ENCODE results near the gene GID8. TPM values are rescaled to one million over a fixed set of nuclear protein-coding genes. Genes with fewer than 3 reads are reported as not detected.
A peak's percentile ranks its signal among the peaks of the same experiment; 100 is the strongest.

Gene GID8
- total and polyA plus RNA-seq, 2 donors = 24.0 to 25.7 TPM

GRCh38 chr20:62892348-62893304, 45.3 kb upstream of the GID8 start:
- DNase-seq (ENCODE audit: low read depth in 6 of 9, low spot score in 9 of 9) = peak in 3 of 9 donors; percentile 35 to 73 (median 39)
- WGBS = 88% methylated on average over 25 of the region's 25 CpGs
- H3K27me3 ChIP-seq (ENCODE audit: control insufficient read depth in 2 of 2, insufficient read depth in 1 of 2, low read length in 1 of 2) = no peaks in the 10 kb centered on the region
- H3K36me3 ChIP-seq (ENCODE audit: control insufficient read depth in 2 of 2, insufficient read depth in 2 of 2, low read length in 1 of 2) = peaks cover 89 to 90% of the 10 kb centered on the region in 2 donors
- H3K4me1 ChIP-seq (ENCODE audit: control insufficient read depth in 2 of 2, insufficient read depth in 2 of 2, low read length in 2 of 2) = peaks cover 0 to 27% of the 10 kb centered on the region in 2 donors
- H3K27ac ChIP-seq (ENCODE audit: low read depth in 1 of 2, low read length in 1 of 2) = peak overlapping the region in 1 of 2 donors; percentile 38
- peaks cover 0 to 1% of the 10 kb centered on the region in 2 donors for H3K9me3 ChIP-seq (ENCODE audit: control insufficient read depth in 2 of 2, insufficient read depth in 1 of 2, low read length in 1 of 2)
- no peak overlapping the region for H3K4me3 ChIP-seq (ENCODE audit: low read length in 2 of 2)

- no peak for DNase-seq (ENCODE audit: low read depth in 6 of 9, low spot score in 9 of 9)
- 98% methylated on average over 14 of the region's 14 CpGs for WGBS
- Histone ChIP-seq H3K4me1 (ENCODE audit: control insufficient read depth in 2 of 2, insufficient read depth in 2 of 2, low read length in 2 of 2) (peaks cover 0 to 27% of the 10 kb centered on the region in 2 donors), H3K36me3 (ENCODE audit: control insufficient read depth in 2 of 2, insufficient read depth in 2 of 2, low read length in 1 of 2) (peaks cover 78 to 79% of the 10 kb centered on the region in 2 donors), H3K27ac (ENCODE audit: low read depth in 1 of 2, low read length in 1 of 2) (no peak overlapping the region), H3K27me3 (ENCODE audit: control insufficient read depth in 2 of 2, insufficient read depth in 1 of 2, low read length in 1 of 2) (no peaks in the 10 kb centered on the region), H3K9me3 (ENCODE audit: control insufficient read depth in 2 of 2, insufficient read depth in 1 of 2, low read length in 1 of 2) (peaks cover 0 to 1% of the 10 kb centered on the region in 2 donors), H3K4me3 (ENCODE audit: low read length in 2 of 2) (no peak overlapping the region)
Measured at GRCh38 chr20:62893700-62894099, 44.2 kb upstream of the GID8 start.

- no peak overlapping the region for H3K4me3 ChIP-seq (ENCODE audit: low read length in 2 of 2)
- no peak overlapping the region for H3K27ac ChIP-seq (ENCODE audit: low read depth in 1 of 2, low read length in 1 of 2)
- no peak for DNase-seq (ENCODE audit: low read depth in 6 of 9, low spot score in 9 of 9)
- no peaks in the 10 kb centered on the region for H3K9me3 ChIP-seq (ENCODE audit: control insufficient read depth in 2 of 2, insufficient read depth in 1 of 2, low read length in 1 of 2)
- WGBS = 93% methylated on average over 14 of the region's 14 CpGs
- H3K4me1 ChIP-seq (ENCODE audit: control insufficient read depth in 2 of 2, insufficient read depth in 2 of 2, low read length in 2 of 2) = peaks cover 5 to 32% of the 10 kb centered on the region in 2 donors
- H3K36me3 ChIP-seq (ENCODE audit: control insufficient read depth in 2 of 2, insufficient read depth in 2 of 2, low read length in 1 of 2) = peaks cover 73 to 74% of the 10 kb centered on the region in 2 donors
- H3K27me3 ChIP-seq (ENCODE audit: control insufficient read depth in 2 of 2, insufficient read depth in 1 of 2, low read length in 1 of 2) = no peaks in the 10 kb centered on the region
Measured at GRCh38 chr20:62894261-62894660, 43.7 kb upstream of the GID8 start.

- peaks cover 11 to 43% of the 10 kb centered on the region in 2 donors for H3K4me1 ChIP-seq (ENCODE audit: control insufficient read depth in 2 of 2, insufficient read depth in 2 of 2, low read length in 2 of 2)
- no peaks in the 10 kb centered on the region for H3K27me3 ChIP-seq (ENCODE audit: control insufficient read depth in 2 of 2, insufficient read depth in 1 of 2, low read length in 1 of 2)
- no peak overlapping the region for H3K27ac ChIP-seq (ENCODE audit: low read depth in 1 of 2, low read length in 1 of 2)
- no peak for DNase-seq (ENCODE audit: low read depth in 6 of 9, low spot score in 9 of 9)
- H3K4me3 ChIP-seq (ENCODE audit: low read length in 2 of 2) = no peak overlapping the region
- no peaks in the 10 kb centered on the region for H3K9me3 ChIP-seq (ENCODE audit: control insufficient read depth in 2 of 2, insufficient read depth in 1 of 2, low read length in 1 of 2)
- peaks cover 60 to 62% of the 10 kb centered on the region in 2 donors for H3K36me3 ChIP-seq (ENCODE audit: control insufficient read depth in 2 of 2, insufficient read depth in 2 of 2, low read length in 1 of 2)
- WGBS = 98% methylated on average over 9 of the region's 9 CpGs
Measured at GRCh38 chr20:62895539-62895938, 42.4 kb upstream of the GID8 start.

- Histone ChIP-seq H3K27ac (ENCODE audit: low read depth in 1 of 2, low read length in 1 of 2) (no peak overlapping the region), H3K4me1 (ENCODE audit: control insufficient read depth in 2 of 2, insufficient read depth in 2 of 2, low read length in 2 of 2) (peaks cover 11 to 38% of the 10 kb centered on the region in 2 donors), H3K36me3 (ENCODE audit: control insufficient read depth in 2 of 2, insufficient read depth in 2 of 2, low read length in 1 of 2) (peaks cover 53 to 62% of the 10 kb centered on the region in 2 donors), H3K4me3 (ENCODE audit: low read length in 2 of 2) (no peak overlapping the region), H3K27me3 (ENCODE audit: control insufficient read depth in 2 of 2, insufficient read depth in 1 of 2, low read length in 1 of 2) (no peaks in the 10 kb centered on the region), H3K9me3 (ENCODE audit: control insufficient read depth in 2 of 2, insufficient read depth in 1 of 2, low read length in 1 of 2) (no peaks in the 10 kb centered on the region)
- WGBS = 96% methylated on average over 16 of the region's 16 CpGs
- DNase-seq (ENCODE audit: low read depth in 6 of 9, low spot score in 9 of 9) = no peak
Measured at GRCh38 chr20:62896526-62896925, 41.4 kb upstream of the GID8 start.

GRCh38 chr20:62897666-62898065, 40.3 kb upstream of the GID8 start:
- no peak overlapping the region for H3K4me3 ChIP-seq (ENCODE audit: low read length in 2 of 2)
- H3K4me1 ChIP-seq (ENCODE audit: control insufficient read depth in 2 of 2, insufficient read depth in 2 of 2, low read length in 2 of 2) = peaks cover 11 to 31% of the 10 kb centered on the region in 2 donors
- H3K36me3 ChIP-seq (ENCODE audit: control insufficient read depth in 2 of 2, insufficient read depth in 2 of 2, low read length in 1 of 2) = peaks cover 51 to 62% of the 10 kb centered on the region in 2 donors
- H3K27ac ChIP-seq (ENCODE audit: low read depth in 1 of 2, low read length in 1 of 2) = no peak overlapping the region
- DNase-seq (ENCODE audit: low read depth in 6 of 9, low spot score in 9 of 9) = no peak
- 96% methylated on average over 11 of the region's 11 CpGs for WGBS
- H3K27me3 ChIP-seq (ENCODE audit: control insufficient read depth in 2 of 2, insufficient read depth in 1 of 2, low read length in 1 of 2) = no peaks in the 10 kb centered on the region
- no peaks in the 10 kb centered on the region for H3K9me3 ChIP-seq (ENCODE audit: control insufficient read depth in 2 of 2, insufficient read depth in 1 of 2, low read length in 1 of 2)

- no peak for DNase-seq (ENCODE audit: low read depth in 6 of 9, low spot score in 9 of 9)
- WGBS = 94% methylated on average over 16 of the region's 16 CpGs
Measured at GRCh38 chr20:62898093-62898964, 39.6 kb upstream of the GID8 start.

GRCh38 chr20:62898970-62899632, 38.8 kb upstream of the GID8 start:
- H3K9me3 ChIP-seq (ENCODE audit: control insufficient read depth in 2 of 2, insufficient read depth in 1 of 2, low read length in 1 of 2) = no peaks in the 10 kb centered on the region
- H3K27ac ChIP-seq (ENCODE audit: low read depth in 1 of 2, low read length in 1 of 2) = peak overlapping the region in 1 of 2 donors; percentile 47
- H3K4me1 ChIP-seq (ENCODE audit: control insufficient read depth in 2 of 2, insufficient read depth in 2 of 2, low read length in 2 of 2) = peaks cover 11 to 23% of the 10 kb centered on the region in 2 donors
- peaks cover 52 to 66% of the 10 kb centered on the region in 2 donors for H3K36me3 ChIP-seq (ENCODE audit: control insufficient read depth in 2 of 2, insufficient read depth in 2 of 2, low read length in 1 of 2)
- 62% methylated on average over 16 of the region's 16 CpGs for WGBS
- no peaks in the 10 kb centered on the region for H3K27me3 ChIP-seq (ENCODE audit: control insufficient read depth in 2 of 2, insufficient read depth in 1 of 2, low read length in 1 of 2)
- no peak for DNase-seq (ENCODE audit: low read depth in 6 of 9, low spot score in 9 of 9)
- no peak overlapping the region for H3K4me3 ChIP-seq (ENCODE audit: low read length in 2 of 2)

More at GRCh38 chr20:62898093-62898964, 39.6 kb upstream of the GID8 start:
- Histone ChIP-seq H3K27me3 (ENCODE audit: control insufficient read depth in 2 of 2, insufficient read depth in 1 of 2, low read length in 1 of 2) (no peaks in the 10 kb centered on the region), H3K4me3 (ENCODE audit: low read length in 2 of 2) (no peak overlapping the region), H3K36me3 (ENCODE audit: control insufficient read depth in 2 of 2, insufficient read depth in 2 of 2, low read length in 1 of 2) (peaks cover 52 to 66% of the 10 kb centered on the region in 2 donors), H3K9me3 (ENCODE audit: control insufficient read depth in 2 of 2, insufficient read depth in 1 of 2, low read length in 1 of 2) (no peaks in the 10 kb centered on the region), H3K4me1 (ENCODE audit: control insufficient read depth in 2 of 2, insufficient read depth in 2 of 2, low read length in 2 of 2) (peaks cover 11 to 30% of the 10 kb centered on the region in 2 donors), H3K27ac (ENCODE audit: low read depth in 1 of 2, low read length in 1 of 2) (no peak overlapping the region)
